OCI-LY1 (cell line): ENCODE results near the gene BTG3.

ENCODE experiments used
- EZH2 ChIP-seq: fragments of 200-600 bp; sonication (generic), shearing (Covaris generic); IDR thresholded peaks from 2 replicates; pipeline ENCODE4 v1.8.0; 2017; ENCODE audit warnings: borderline replicate concordance, mixed run types, mild to moderate bottlenecking, antibody characterized with exemption, low read length, moderate library complexity, mixed read lengths
- TF ChIP-seq, protein P1 (sequence below): fragments of 200-600 bp; sonication (generic), shearing (Covaris generic); IDR thresholded peaks from 2 replicates; pipeline ENCODE4 v1.5.1; 2017; ENCODE audit warnings: mild to moderate bottlenecking, antibody characterized with exemption, low read length, moderate library complexity, mixed read lengths

DNA sequence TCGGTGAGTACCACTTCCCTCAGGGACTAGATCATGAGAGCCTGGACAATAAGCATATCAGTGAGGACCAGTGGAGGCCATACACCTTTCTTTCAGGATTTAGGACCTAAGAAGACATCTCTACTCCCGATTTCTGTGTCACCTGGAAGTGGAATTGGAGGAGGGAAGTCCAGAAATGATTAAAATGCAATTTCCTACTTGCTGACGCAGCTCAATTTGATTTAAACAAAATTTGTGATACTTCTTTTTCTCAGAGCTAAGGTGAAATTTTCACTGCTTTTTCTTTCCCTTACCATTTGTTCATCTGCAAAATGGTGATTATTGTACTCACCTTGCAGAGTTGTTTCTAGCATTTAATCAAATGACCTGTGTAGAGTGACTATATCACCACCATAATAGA lies 38.8 kb upstream of the BTG3 start:
- no peak for TF ChIP-seq EZH2
- TF ChIP-seq, protein P1, sequence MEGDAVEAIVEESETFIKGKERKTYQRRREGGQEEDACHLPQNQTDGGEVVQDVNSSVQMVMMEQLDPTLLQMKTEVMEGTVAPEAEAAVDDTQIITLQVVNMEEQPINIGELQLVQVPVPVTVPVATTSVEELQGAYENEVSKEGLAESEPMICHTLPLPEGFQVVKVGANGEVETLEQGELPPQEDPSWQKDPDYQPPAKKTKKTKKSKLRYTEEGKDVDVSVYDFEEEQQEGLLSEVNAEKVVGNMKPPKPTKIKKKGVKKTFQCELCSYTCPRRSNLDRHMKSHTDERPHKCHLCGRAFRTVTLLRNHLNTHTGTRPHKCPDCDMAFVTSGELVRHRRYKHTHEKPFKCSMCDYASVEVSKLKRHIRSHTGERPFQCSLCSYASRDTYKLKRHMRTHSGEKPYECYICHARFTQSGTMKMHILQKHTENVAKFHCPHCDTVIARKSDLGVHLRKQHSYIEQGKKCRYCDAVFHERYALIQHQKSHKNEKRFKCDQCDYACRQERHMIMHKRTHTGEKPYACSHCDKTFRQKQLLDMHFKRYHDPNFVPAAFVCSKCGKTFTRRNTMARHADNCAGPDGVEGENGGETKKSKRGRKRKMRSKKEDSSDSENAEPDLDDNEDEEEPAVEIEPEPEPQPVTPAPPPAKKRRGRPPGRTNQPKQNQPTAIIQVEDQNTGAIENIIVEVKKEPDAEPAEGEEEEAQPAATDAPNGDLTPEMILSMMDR: no peak
